Endothelial cell of umbilical vein (primary cell): ENCODE measurements around the gene IGFBP1. TPM values are rescaled to one million over a fixed set of nuclear protein-coding genes. Genes with fewer than 3 reads are reported as not detected.

Experiments used
- BruUV-seq: library from RNA; stranded (reverse); fragments of 400-500 nt; replicated peaks from 2 replicates; lab custom pipeline; 2021; lab: Mats Ljungman, UMichigan
- CTCF ChIA-PET: fragments of 300-600, 350-600 bp; sonication (Branson Sonifier 250); formaldehyde crosslinking; loops from one replicate; lab custom pipeline; 2021; ENCODE audit warnings: antibody characterized with exemption, inconsistent platforms; lab: Charles Lee
- POLR2A ChIA-PET: fragments of 300-600, 350-600 bp; sonication (Branson Sonifier 250); formaldehyde crosslinking; loops from one replicate; lab custom pipeline; 2021; ENCODE audit warnings: antibody characterized with exemption, inconsistent platforms; lab: Charles Lee
- DNase-seq: peaks from one replicate; pipeline ENCODE4 v3.0.0-alpha.2; 2011; ENCODE audit warnings: low read depth, low spot score
- FAIRE-seq: peaks from 2 replicates; lab custom pipeline; 2011; peaks lifted over from hg19 to GRCh38; lab: Jason Lieb, UNC
- H2AFZ ChIP-seq: 2 replicates; pipeline ENCODE4 v1.6.0; 2012; ENCODE audit warnings: low read depth, low read length, control low read depth, inconsistent platforms
- H3K27ac ChIP-seq: 2 replicates; pipeline ENCODE4 v1.5.1; 2011; ENCODE audit warnings: low read depth, mild to moderate bottlenecking, control low read depth, low read length, moderate library complexity; ENCODE audit not compliant: insufficient read depth
- H3K27me3 ChIP-seq, 2 experiments: 2 replicates each; pipeline versions ENCODE4 v1.6.0 to v1.6.1; 2011; ENCODE audit warnings: low read length in 2 of 2, mixed read lengths in 1 of 2; ENCODE audit not compliant: control insufficient read depth in 2 of 2, insufficient read depth in 2 of 2
- H3K36me3 ChIP-seq, 2 experiments: 2 replicates in 1 of 2; 3 replicates in 1 of 2; pipeline ENCODE4 v1.5.1; 2011; ENCODE audit warnings: low read length in 2 of 2, mild to moderate bottlenecking in 1 of 2, moderate library complexity in 1 of 2; ENCODE audit not compliant: control insufficient read depth in 2 of 2, insufficient read depth in 2 of 2; ENCODE audit errors: extremely low read depth in 1 of 2
- H3K4me1 ChIP-seq: 3 replicates; pipeline ENCODE4 v1.5.1; 2011; ENCODE audit warnings: mild to moderate bottlenecking, low read length; ENCODE audit not compliant: control insufficient read depth, insufficient read depth; ENCODE audit errors: extremely low read depth
- H3K4me2 ChIP-seq: 2 replicates; pipeline ENCODE4 v1.6.1; 2011; ENCODE audit warnings: low read length, control low read depth, mixed read lengths; ENCODE audit not compliant: insufficient read depth
- H3K4me3 ChIP-seq, 3 experiments: fragments of 200-600 bp in 1 of 3; sonication (generic), shearing (Covaris generic) in 1 of 3; replicated peaks in 1 of 3; 2 replicates each; pipeline ENCODE4 v1.5.1; 2011 to 2016; ENCODE audit warnings: control low read depth in 3 of 3, low read length in 3 of 3, mild to moderate bottlenecking in 2 of 3, inconsistent platforms in 1 of 3, low read depth in 1 of 3, moderate library complexity in 1 of 3; ENCODE audit not compliant: insufficient read depth in 1 of 3
- H3K79me2 ChIP-seq: 2 replicates; pipeline ENCODE4 v1.6.0; 2012; ENCODE audit warnings: low read length, inconsistent platforms; ENCODE audit not compliant: control insufficient read depth, insufficient read depth
- H3K9ac ChIP-seq: replicated peaks from 2 replicates; pipeline ENCODE3; 2011; ENCODE audit warnings: low read length, control low read depth; ENCODE audit not compliant: insufficient read depth; ENCODE audit errors: extremely low read depth
- H3K9me1 ChIP-seq: replicated peaks from 3 replicates; pipeline ENCODE4 v1.6.0; 2011; ENCODE audit warnings: mild to moderate bottlenecking, low read length; ENCODE audit not compliant: control insufficient read depth, insufficient read depth; ENCODE audit errors: extremely low read depth
- H3K9me3 ChIP-seq: replicated peaks from 2 replicates; pipeline ENCODE4 v1.5.1; 2012; ENCODE audit warnings: low read length, inconsistent platforms; ENCODE audit not compliant: control insufficient read depth, insufficient read depth
- H4K20me1 ChIP-seq: replicated peaks from 2 replicates; pipeline ENCODE3; 2011; ENCODE audit warnings: mild to moderate bottlenecking, low read length; ENCODE audit not compliant: control insufficient read depth, insufficient read depth; ENCODE audit errors: extremely low read depth
- CTCF ChIP-seq, 2 donors: IDR thresholded peaks; 1 replicate in 1 of 2; 2 replicates in 1 of 2; pipeline ENCODE4 v1.5.1; 2011; ENCODE audit warnings: low read length in 2 of 2, mild to moderate bottlenecking in 2 of 2, moderate library complexity in 2 of 2, control low read depth in 1 of 2, inconsistent platforms in 1 of 2, low read depth in 1 of 2; ENCODE audit not compliant: insufficient read depth in 1 of 2; ENCODE audit errors: extremely low read depth in 1 of 2
- EZH2 ChIP-seq: IDR thresholded peaks from 2 replicates; pipeline ENCODE4 v1.6.1; 2012; ENCODE audit warnings: borderline replicate concordance, low read depth, mild to moderate bottlenecking, moderate library complexity, low read length, inconsistent platforms; ENCODE audit not compliant: severe bottlenecking
- FOS ChIP-seq: IDR thresholded peaks from 2 replicates; pipeline ENCODE4 v1.6.1; 2011; ENCODE audit warnings: mild to moderate bottlenecking, low read length, moderate library complexity, borderline replicate concordance; ENCODE audit not compliant: insufficient read depth
- GATA2 ChIP-seq: IDR thresholded peaks from 2 replicates; pipeline ENCODE4 v1.7.0; 2011; ENCODE audit warnings: low read depth, mild to moderate bottlenecking, moderate library complexity, mixed read lengths, low read length; ENCODE audit not compliant: insufficient read length, insufficient read depth
- JUN ChIP-seq: IDR thresholded peaks from 2 replicates; pipeline ENCODE4 v1.6.1; 2011; ENCODE audit warnings: borderline replicate concordance, low read depth; ENCODE audit not compliant: insufficient read length, insufficient read depth
- MAX ChIP-seq: IDR thresholded peaks from 2 replicates; pipeline ENCODE4 v1.6.1; 2011; ENCODE audit not compliant: insufficient read depth, insufficient read length
- MYC ChIP-seq: IDR thresholded peaks from one replicate; pipeline ENCODE4 v1.6.1; 2011; ENCODE audit warnings: mild to moderate bottlenecking, low read depth, low read length
- POLR2A ChIP-seq: IDR thresholded peaks from 2 replicates; pipeline ENCODE4 v1.6.1; 2012; ENCODE audit warnings: low read depth, mild to moderate bottlenecking, control low read depth, low read length
- POLR2AphosphoS5 ChIP-seq: IDR thresholded peaks from 2 replicates; pipeline ENCODE4 v1.6.1; 2012; ENCODE audit warnings: low read depth, mild to moderate bottlenecking, control low read depth, low read length, moderate library complexity; ENCODE audit not compliant: insufficient read depth
- dilution Hi-C: fragments of 300-500 bp; cut with MboI; formaldehyde crosslinking; loops from one replicate; pipeline ENCODE4 v1.15.0; 2019; ENCODE audit warnings: low sequenced_read_pairs; ENCODE audit not compliant: extremely low pct_ligation_motif_present
- intact Hi-C: fragments of 100-400 bp; cut with micrococcal nuclease; formaldehyde crosslinking; loops from one replicate; pipeline ENCODE4 v1.10.0; 2022
- polyA plus RNA-seq, 4 experiments: library from polyadenylated mRNA; depleted of rRNA in 3 of 4; stranded (reverse) in 3 of 4; unstranded in 1 of 4; fragments of >200 nt; gene quantifications; 2 replicates each; pipeline versions ENCODE4 v1.2.1 to v1.2.3, GENCODE V29; 2011 to 2012; ENCODE audit warnings: missing spikeins in 1 of 4
- total RNA-seq: library from RNA; stranded (reverse); gene quantifications from 2 replicates; pipeline ENCODE4 v1.2.3, GENCODE V29; 2021

IGFBP1 gene
- total and polyA plus RNA-seq, 2 donors (not counting 3 experiments of a cell fraction or from before 2014, with no cell fraction given), result 0.57 to 4.0 TPM

GRCh38 chr7:45865594-45866410 is 22.5 kb upstream of the IGFBP1 start:
- no peaks in the 10 kb centered on the region for H4K20me1 ChIP-seq
- POLR2A ChIA-PET, result interaction anchor here (0.6 kb wide), 1 partner anchor 845 kb away, joined by 3 read pairs; no protein-coding TSS in a partner anchor
- H3K9me1 ChIP-seq, result no peaks in the 10 kb centered on the region
- peaks cover 4% of the 10 kb centered on the region for H3K4me1 ChIP-seq
- no peaks in the 10 kb centered on the region for H3K9me3 ChIP-seq
- BruUV-seq, result no TSS peak
- no peak overlapping the region for H3K9ac ChIP-seq
- dilution Hi-C loops, result no loop called here
- H3K4me3 ChIP-seq, result no peak overlapping the region
- no peak overlapping the region for H2AFZ ChIP-seq
- no peak overlapping the region for H3K27ac ChIP-seq
- no peak for TF ChIP-seq FOS
- no peaks in the 10 kb centered on the region for H3K36me3 ChIP-seq
- H3K79me2 ChIP-seq, result no peaks in the 10 kb centered on the region
- H3K27me3 ChIP-seq, result peaks cover 0 to 4% of the 10 kb centered on the region in 2 experiments
- no peak overlapping the region for H3K4me2 ChIP-seq
- CTCF ChIA-PET, result interaction anchor here (0.8 to 2.4 kb wide), 4 partner anchors 9 to 203 kb away, joined by 3 to 10 read pairs (median 6); no protein-coding TSS in a partner anchor
- no peak for DNase-seq
- intact Hi-C loops, result no loop called here
- FAIRE-seq, result no peak

- Histone ChIP-seq H3K27ac (no peak overlapping the region), H3K27me3 (no peaks in the 10 kb centered on the region), H4K20me1 (no peaks in the 10 kb centered on the region), H3K9me3 (no peaks in the 10 kb centered on the region), H3K4me1 (peaks cover 4% of the 10 kb centered on the region), H3K79me2 (no peaks in the 10 kb centered on the region), H2AFZ (no peak overlapping the region), H3K36me3 (no peaks in the 10 kb centered on the region), H3K4me3 (no peak overlapping the region), H3K4me2 (no peak overlapping the region), H3K9me1 (no peaks in the 10 kb centered on the region), H3K9ac (no peak overlapping the region)
- FAIRE-seq (no peak), DNase-seq (no peak)
- TF ChIP-seq POLR2AphosphoS5 (no peak), MAX (no peak), GATA2 (no peak), EZH2 (no peak), MYC (no peak), FOS (no peak), CTCF (IDR thresholded peaks at IDR 0.05; ENCODE audit: extremely low read depth in 1 of 2, insufficient read depth in 1 of 2, low read depth in 1 of 2, low read length in 2 of 2) (no peak), JUN (no peak), POLR2A (no peak)
- dilution Hi-C loops, result no loop called here
- intact Hi-C loops, result no loop called here
- POLR2A ChIA-PET, result no interaction called here
- CTCF ChIA-PET, result no interaction called here
- no TSS peak for BruUV-seq
Observed at GRCh38 chr7:45867471-45867870, 20.8 kb upstream of the IGFBP1 start.
